Endothelial cell of umbilical vein (primary cell): ENCODE measurements around the gene RSPH1. TPM values are rescaled to one million over a fixed set of nuclear protein-coding genes. Genes with fewer than 3 reads are reported as not detected.

ENCODE experiments used
- BruUV-seq: library from RNA; stranded (reverse); fragments of 400-500 nt; replicated peaks from 2 replicates; lab custom pipeline; 2021; lab: Mats Ljungman, UMichigan
- CTCF ChIA-PET: fragments of 300-600, 350-600 bp; sonication (Branson Sonifier 250); formaldehyde crosslinking; loops from one replicate; lab custom pipeline; 2021; ENCODE audit warnings: antibody characterized with exemption, inconsistent platforms; lab: Charles Lee
- POLR2A ChIA-PET: fragments of 300-600, 350-600 bp; sonication (Branson Sonifier 250); formaldehyde crosslinking; loops from one replicate; lab custom pipeline; 2021; ENCODE audit warnings: antibody characterized with exemption, inconsistent platforms; lab: Charles Lee
- DNase-seq: peaks from one replicate; pipeline ENCODE4 v3.0.0-alpha.2; 2011; ENCODE audit warnings: low read depth, low spot score
- FAIRE-seq: peaks from 2 replicates; lab custom pipeline; 2011; peaks lifted over from hg19 to GRCh38; lab: Jason Lieb, UNC
- H2AFZ ChIP-seq: 2 replicates; pipeline ENCODE4 v1.6.0; 2012; ENCODE audit warnings: low read depth, low read length, control low read depth, inconsistent platforms
- H3K27ac ChIP-seq: 2 replicates; pipeline ENCODE4 v1.5.1; 2011; ENCODE audit warnings: low read depth, mild to moderate bottlenecking, control low read depth, low read length, moderate library complexity; ENCODE audit not compliant: insufficient read depth
- H3K27me3 ChIP-seq, 2 experiments: 2 replicates each; pipeline versions ENCODE4 v1.6.0 to v1.6.1; 2011; ENCODE audit warnings: low read length in 2 of 2, mixed read lengths in 1 of 2; ENCODE audit not compliant: control insufficient read depth in 2 of 2, insufficient read depth in 2 of 2
- H3K36me3 ChIP-seq, 2 experiments: 2 replicates in 1 of 2; 3 replicates in 1 of 2; pipeline ENCODE4 v1.5.1; 2011; ENCODE audit warnings: low read length in 2 of 2, mild to moderate bottlenecking in 1 of 2, moderate library complexity in 1 of 2; ENCODE audit not compliant: control insufficient read depth in 2 of 2, insufficient read depth in 2 of 2; ENCODE audit errors: extremely low read depth in 1 of 2
- H3K4me1 ChIP-seq: 3 replicates; pipeline ENCODE4 v1.5.1; 2011; ENCODE audit warnings: mild to moderate bottlenecking, low read length; ENCODE audit not compliant: control insufficient read depth, insufficient read depth; ENCODE audit errors: extremely low read depth
- H3K4me2 ChIP-seq: 2 replicates; pipeline ENCODE4 v1.6.1; 2011; ENCODE audit warnings: low read length, control low read depth, mixed read lengths; ENCODE audit not compliant: insufficient read depth
- H3K4me3 ChIP-seq, 3 experiments: fragments of 200-600 bp in 1 of 3; sonication (generic), shearing (Covaris generic) in 1 of 3; replicated peaks in 1 of 3; 2 replicates each; pipeline ENCODE4 v1.5.1; 2011 to 2016; ENCODE audit warnings: control low read depth in 3 of 3, low read length in 3 of 3, mild to moderate bottlenecking in 2 of 3, inconsistent platforms in 1 of 3, low read depth in 1 of 3, moderate library complexity in 1 of 3; ENCODE audit not compliant: insufficient read depth in 1 of 3
- H3K79me2 ChIP-seq: 2 replicates; pipeline ENCODE4 v1.6.0; 2012; ENCODE audit warnings: low read length, inconsistent platforms; ENCODE audit not compliant: control insufficient read depth, insufficient read depth
- H3K9ac ChIP-seq: replicated peaks from 2 replicates; pipeline ENCODE3; 2011; ENCODE audit warnings: low read length, control low read depth; ENCODE audit not compliant: insufficient read depth; ENCODE audit errors: extremely low read depth
- H3K9me1 ChIP-seq: replicated peaks from 3 replicates; pipeline ENCODE4 v1.6.0; 2011; ENCODE audit warnings: mild to moderate bottlenecking, low read length; ENCODE audit not compliant: control insufficient read depth, insufficient read depth; ENCODE audit errors: extremely low read depth
- H3K9me3 ChIP-seq: replicated peaks from 2 replicates; pipeline ENCODE4 v1.5.1; 2012; ENCODE audit warnings: low read length, inconsistent platforms; ENCODE audit not compliant: control insufficient read depth, insufficient read depth
- H4K20me1 ChIP-seq: replicated peaks from 2 replicates; pipeline ENCODE3; 2011; ENCODE audit warnings: mild to moderate bottlenecking, low read length; ENCODE audit not compliant: control insufficient read depth, insufficient read depth; ENCODE audit errors: extremely low read depth
- EZH2 ChIP-seq: IDR thresholded peaks from 2 replicates; pipeline ENCODE4 v1.6.1; 2012; ENCODE audit warnings: borderline replicate concordance, low read depth, mild to moderate bottlenecking, moderate library complexity, low read length, inconsistent platforms; ENCODE audit not compliant: severe bottlenecking
- FOS ChIP-seq: IDR thresholded peaks from 2 replicates; pipeline ENCODE4 v1.6.1; 2011; ENCODE audit warnings: mild to moderate bottlenecking, low read length, moderate library complexity, borderline replicate concordance; ENCODE audit not compliant: insufficient read depth
- GATA2 ChIP-seq: IDR thresholded peaks from 2 replicates; pipeline ENCODE4 v1.7.0; 2011; ENCODE audit warnings: low read depth, mild to moderate bottlenecking, moderate library complexity, mixed read lengths, low read length; ENCODE audit not compliant: insufficient read length, insufficient read depth
- JUN ChIP-seq: IDR thresholded peaks from 2 replicates; pipeline ENCODE4 v1.6.1; 2011; ENCODE audit warnings: borderline replicate concordance, low read depth; ENCODE audit not compliant: insufficient read length, insufficient read depth
- MYC ChIP-seq: IDR thresholded peaks from one replicate; pipeline ENCODE4 v1.6.1; 2011; ENCODE audit warnings: mild to moderate bottlenecking, low read depth, low read length
- POLR2A ChIP-seq: IDR thresholded peaks from 2 replicates; pipeline ENCODE4 v1.6.1; 2012; ENCODE audit warnings: low read depth, mild to moderate bottlenecking, control low read depth, low read length
- POLR2AphosphoS5 ChIP-seq: IDR thresholded peaks from 2 replicates; pipeline ENCODE4 v1.6.1; 2012; ENCODE audit warnings: low read depth, mild to moderate bottlenecking, control low read depth, low read length, moderate library complexity; ENCODE audit not compliant: insufficient read depth
- dilution Hi-C: fragments of 300-500 bp; cut with MboI; formaldehyde crosslinking; loops from one replicate; pipeline ENCODE4 v1.15.0; 2019; ENCODE audit warnings: low sequenced_read_pairs; ENCODE audit not compliant: extremely low pct_ligation_motif_present
- intact Hi-C: fragments of 100-400 bp; cut with micrococcal nuclease; formaldehyde crosslinking; loops from one replicate; pipeline ENCODE4 v1.10.0; 2022
- polyA plus RNA-seq, 4 experiments: library from polyadenylated mRNA; depleted of rRNA in 3 of 4; stranded (reverse) in 3 of 4; unstranded in 1 of 4; fragments of >200 nt; gene quantifications; 2 replicates each; pipeline versions ENCODE4 v1.2.1 to v1.2.3, GENCODE V29; 2011 to 2012; ENCODE audit warnings: missing spikeins in 1 of 4
- total RNA-seq: library from RNA; stranded (reverse); gene quantifications from 2 replicates; pipeline ENCODE4 v1.2.3, GENCODE V29; 2021
- TF ChIP-seq, protein P1 (sequence below), 2 donors: IDR thresholded peaks; 1 replicate in 1 of 2; 2 replicates in 1 of 2; pipeline ENCODE4 v1.5.1; 2011; ENCODE audit warnings: low read length in 2 of 2, mild to moderate bottlenecking in 2 of 2, moderate library complexity in 2 of 2, control low read depth in 1 of 2, inconsistent platforms in 1 of 2, low read depth in 1 of 2; ENCODE audit not compliant: insufficient read depth in 1 of 2; ENCODE audit errors: extremely low read depth in 1 of 2
- TF ChIP-seq, protein P2 (sequence below): IDR thresholded peaks from 2 replicates; pipeline ENCODE4 v1.6.1; 2011; ENCODE audit not compliant: insufficient read depth, insufficient read length

RSPH1 gene
- total and polyA plus RNA-seq, 2 donors (not counting 3 experiments of a cell fraction or from before 2014, with no cell fraction given) = 0.08 TPM; not detected in 1

DNA sequence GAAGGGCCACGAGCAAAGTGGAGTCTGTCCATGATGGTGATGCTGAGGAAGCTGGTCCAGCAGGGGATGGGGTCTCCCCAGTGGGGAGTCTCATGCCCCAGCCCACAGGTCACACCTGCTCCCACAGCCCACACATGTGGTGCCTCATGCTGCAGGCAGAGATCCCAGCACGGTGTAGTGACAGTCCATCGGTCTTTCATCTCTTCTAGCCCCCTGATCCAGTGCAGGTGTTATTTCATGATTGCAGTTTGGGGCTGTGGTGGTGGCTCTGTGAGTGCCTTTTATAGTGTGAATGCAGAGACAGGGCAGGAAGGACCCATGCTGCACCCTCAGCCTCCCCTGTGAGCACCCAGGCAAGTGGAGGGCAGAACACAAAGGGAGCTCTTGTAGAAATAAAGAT, 47.3 kb downstream of the RSPH1 start:
- intact Hi-C loops = no loop called here
- no TSS peak for BruUV-seq
- Histone ChIP-seq H3K4me1 (no peaks in the 10 kb centered on the region), H3K36me3 (no peaks in the 10 kb centered on the region), H3K9me3 (no peaks in the 10 kb centered on the region), H3K4me3 (no peak overlapping the region), H4K20me1 (no peaks in the 10 kb centered on the region), H3K27me3 (no peaks in the 10 kb centered on the region), H3K79me2 (no peaks in the 10 kb centered on the region), H3K9me1 (no peaks in the 10 kb centered on the region), H3K27ac (no peak overlapping the region), H2AFZ (no peak overlapping the region), H3K9ac (no peak overlapping the region), H3K4me2 (no peak overlapping the region)
- TF ChIP-seq POLR2A (no peak), JUN (no peak), MYC (no peak), FOS (no peak), POLR2AphosphoS5 (no peak), GATA2 (no peak), EZH2 (no peak)
- TF ChIP-seq, protein P1, sequence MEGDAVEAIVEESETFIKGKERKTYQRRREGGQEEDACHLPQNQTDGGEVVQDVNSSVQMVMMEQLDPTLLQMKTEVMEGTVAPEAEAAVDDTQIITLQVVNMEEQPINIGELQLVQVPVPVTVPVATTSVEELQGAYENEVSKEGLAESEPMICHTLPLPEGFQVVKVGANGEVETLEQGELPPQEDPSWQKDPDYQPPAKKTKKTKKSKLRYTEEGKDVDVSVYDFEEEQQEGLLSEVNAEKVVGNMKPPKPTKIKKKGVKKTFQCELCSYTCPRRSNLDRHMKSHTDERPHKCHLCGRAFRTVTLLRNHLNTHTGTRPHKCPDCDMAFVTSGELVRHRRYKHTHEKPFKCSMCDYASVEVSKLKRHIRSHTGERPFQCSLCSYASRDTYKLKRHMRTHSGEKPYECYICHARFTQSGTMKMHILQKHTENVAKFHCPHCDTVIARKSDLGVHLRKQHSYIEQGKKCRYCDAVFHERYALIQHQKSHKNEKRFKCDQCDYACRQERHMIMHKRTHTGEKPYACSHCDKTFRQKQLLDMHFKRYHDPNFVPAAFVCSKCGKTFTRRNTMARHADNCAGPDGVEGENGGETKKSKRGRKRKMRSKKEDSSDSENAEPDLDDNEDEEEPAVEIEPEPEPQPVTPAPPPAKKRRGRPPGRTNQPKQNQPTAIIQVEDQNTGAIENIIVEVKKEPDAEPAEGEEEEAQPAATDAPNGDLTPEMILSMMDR (IDR thresholded peaks at IDR 0.05; ENCODE audit: extremely low read depth in 1 of 2, insufficient read depth in 1 of 2, low read depth in 1 of 2, low read length in 2 of 2) = no peak
- TF ChIP-seq, protein P2, sequence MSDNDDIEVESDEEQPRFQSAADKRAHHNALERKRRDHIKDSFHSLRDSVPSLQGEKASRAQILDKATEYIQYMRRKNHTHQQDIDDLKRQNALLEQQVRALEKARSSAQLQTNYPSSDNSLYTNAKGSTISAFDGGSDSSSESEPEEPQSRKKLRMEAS = no peak
- dilution Hi-C loops = no loop called here
- ChIA-PET CTCF (interaction anchor here (1.4 to 2.3 kb wide), 2 partner anchors 111 to 190 kb away, joined by 4 to 8 read pairs; no protein-coding TSS in a partner anchor), POLR2A (no interaction called here)
- FAIRE-seq (no peak), DNase-seq (no peak)
